HG02870 (cell line): ENCODE results near the gene GNG12.

Experiments used
- ATAC-seq: cut with Tn5 transposase; IDR thresholded peaks from one replicate; pipeline ENCODE4 v1.9.1; 2021; ENCODE audit warnings: mild to moderate bottlenecking, moderate library complexity; ENCODE audit not compliant: unreplicated experiment

The GNG12 gene

DNA sequence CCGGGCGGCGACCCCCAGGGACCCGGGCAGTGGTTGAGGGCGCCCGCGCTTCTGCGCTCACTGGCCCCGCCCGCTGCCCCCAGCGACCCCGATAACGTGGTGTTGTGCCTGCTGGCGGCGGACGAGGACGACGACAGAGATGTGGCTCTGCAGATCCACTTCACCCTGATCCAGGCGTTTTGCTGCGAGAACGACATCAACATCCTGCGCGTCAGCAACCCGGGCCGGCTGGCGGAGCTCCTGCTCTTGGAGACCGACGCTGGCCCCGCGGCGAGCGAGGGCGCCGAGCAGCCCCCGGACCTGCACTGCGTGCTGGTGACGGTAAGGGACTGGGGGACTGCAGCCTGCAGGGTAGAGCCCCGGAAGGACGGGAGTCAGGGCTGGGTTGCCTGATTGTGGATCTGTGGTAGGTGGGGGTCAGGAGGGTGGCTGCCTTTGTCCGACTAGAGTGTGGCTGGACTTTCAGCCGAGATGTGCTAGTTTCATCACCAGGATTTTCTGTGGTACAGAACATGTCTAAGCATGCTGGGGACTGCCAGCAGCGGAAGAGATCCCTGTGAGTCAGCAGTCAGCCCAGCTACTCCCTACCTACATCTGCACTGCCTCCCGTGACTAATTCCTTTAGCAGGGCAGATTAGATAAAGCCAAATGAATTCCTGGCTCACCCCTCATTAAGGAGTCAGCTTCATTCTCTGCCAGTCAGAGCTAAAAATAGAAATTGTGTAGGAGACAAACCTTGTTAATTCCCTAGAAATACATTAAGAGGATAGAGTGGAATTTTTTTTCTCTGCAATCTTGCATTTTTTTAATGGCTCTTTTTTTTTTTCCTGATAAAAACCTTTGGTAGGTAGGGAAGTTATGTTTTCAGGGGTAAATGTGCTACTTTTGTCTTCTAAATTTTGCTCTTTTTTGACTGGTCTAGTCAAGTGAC is 146.7 kb downstream of the GNG12 start:
- ATAC-seq, result peak; percentile 25

DNA sequence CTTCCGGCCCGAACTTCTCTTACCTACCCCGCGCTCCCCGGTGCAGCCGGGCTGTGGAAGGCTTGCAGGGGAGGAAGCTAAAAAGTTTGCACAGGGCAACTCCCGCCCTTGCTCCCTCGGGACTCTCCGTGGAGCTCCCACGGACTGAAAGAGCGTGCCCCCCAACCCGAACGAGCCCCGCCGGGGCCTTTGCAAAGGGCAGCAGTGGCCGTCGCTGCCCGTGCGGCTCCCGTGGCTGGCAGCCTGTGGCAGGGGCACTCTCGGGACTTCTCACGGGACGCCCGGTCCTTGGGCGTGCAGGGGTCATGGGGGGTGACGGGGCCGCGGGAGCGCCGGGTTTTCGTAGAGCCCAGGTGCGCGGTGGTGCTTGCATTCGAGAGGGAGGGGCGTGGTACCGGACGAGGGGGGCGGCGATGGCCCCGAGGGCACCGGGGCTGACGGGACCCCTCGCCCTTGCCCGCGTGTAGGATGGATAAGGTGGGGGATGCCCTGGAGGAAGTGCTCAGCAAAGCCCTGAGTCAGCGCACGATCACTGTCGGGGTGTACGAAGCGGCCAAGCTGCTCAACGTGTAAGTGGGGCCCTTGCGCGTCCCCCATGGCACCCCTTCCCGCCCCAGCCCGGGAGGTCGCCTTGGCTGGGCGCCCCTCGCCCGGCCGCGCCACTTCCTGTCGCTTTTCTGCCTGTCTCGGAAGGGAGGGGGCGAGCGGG is 147.6 kb downstream of the GNG12 start:
- peak; percentile 1 for ATAC-seq

GRCh38 chr1:67685067-67685557 is 148.2 kb downstream of the GNG12 start, which contains the start of gene GADD45A:
Gene GADD45A (plus strand): TSS chr1:67685201. CDS start chr1:67685495, 294 bp downstream.
- ATAC-seq, result peak; percentile 84

- ATAC-seq, result no peak
Observed at GRCh38 chr1:67684526-67685066, 148.7 kb downstream of the GNG12 start.

DNA sequence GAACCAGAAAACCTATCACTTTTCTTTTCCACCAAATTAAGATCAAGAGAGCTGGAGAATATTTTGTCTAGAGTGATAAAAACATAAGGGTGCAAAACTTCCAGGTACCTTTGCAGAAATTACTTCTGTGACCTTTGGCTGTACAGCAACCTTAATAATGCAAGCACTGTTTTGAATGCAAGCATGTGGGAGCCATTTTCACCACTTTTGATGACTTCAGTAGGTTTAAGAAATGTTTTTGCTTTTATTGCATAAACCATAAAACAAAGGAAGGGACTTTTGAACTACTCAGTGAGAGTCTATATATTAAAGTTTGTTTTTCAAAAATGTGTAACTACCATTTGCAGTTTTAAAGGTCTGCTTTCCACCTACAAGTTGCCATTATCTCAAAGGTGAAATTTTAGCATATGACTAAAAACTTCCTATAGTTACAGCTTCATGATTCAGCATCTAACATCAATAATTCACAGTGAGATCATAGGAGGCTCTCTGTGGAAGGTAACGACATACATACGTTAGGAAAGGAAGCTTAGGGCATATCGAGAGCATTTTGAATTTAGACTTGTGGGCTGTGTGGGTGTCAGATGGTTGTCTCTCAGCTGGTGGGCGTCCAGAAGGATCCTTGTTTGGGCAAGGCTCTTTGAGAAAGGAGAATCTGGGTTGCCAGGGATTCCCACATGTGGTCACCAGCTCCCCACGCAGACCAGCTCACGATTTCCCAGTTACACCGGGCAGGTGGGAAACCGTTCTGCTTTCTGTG is 149.3 kb downstream of the GNG12 start:
- ATAC-seq, result no peak

DNA sequence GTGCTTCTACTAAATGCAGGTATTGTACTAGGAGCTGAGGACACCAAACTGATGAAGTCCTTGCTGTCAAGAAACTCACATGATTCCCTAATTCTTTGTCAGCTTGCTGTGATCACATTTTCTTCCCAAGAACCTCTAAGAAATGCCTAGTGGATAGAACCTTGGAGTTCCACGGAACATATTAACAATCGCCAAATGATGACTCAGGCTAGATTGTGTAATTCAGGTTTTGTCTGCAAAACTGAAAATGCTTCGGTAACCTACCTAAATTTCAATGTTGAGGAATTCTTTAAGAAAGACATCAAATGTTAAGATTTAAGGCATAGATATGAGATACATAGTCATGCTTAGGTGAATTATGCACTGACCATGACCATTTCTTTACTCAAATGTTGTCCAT is 150.0 kb downstream of the GNG12 start:
- no peak for ATAC-seq

GRCh38 chr1:67682659-67683197 is 150.5 kb downstream of the GNG12 start:
- no peak for ATAC-seq

- no peak for ATAC-seq
Observed at GRCh38 chr1:67680486-67680885, 152.8 kb downstream of the GNG12 start.

DNA sequence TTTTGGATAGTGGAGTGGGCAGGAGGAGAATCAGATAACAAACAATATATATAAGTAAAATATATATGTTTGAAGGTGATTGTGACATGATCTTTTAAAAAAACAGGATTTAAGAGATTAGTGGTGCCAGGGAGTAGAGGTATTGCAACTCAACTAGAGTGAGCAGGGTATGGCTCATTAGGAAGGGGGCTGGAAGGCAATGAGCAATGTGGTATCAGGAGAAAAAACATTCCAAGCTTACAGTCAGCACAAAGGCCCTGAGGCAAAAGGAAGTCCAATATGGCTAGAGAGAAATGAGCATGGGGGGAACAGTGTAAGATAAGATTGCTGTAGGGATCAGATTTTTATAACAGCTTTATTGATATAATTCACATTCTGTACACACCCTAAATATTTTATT is 153.6 kb downstream of the GNG12 start:
- ATAC-seq, result no peak

DNA sequence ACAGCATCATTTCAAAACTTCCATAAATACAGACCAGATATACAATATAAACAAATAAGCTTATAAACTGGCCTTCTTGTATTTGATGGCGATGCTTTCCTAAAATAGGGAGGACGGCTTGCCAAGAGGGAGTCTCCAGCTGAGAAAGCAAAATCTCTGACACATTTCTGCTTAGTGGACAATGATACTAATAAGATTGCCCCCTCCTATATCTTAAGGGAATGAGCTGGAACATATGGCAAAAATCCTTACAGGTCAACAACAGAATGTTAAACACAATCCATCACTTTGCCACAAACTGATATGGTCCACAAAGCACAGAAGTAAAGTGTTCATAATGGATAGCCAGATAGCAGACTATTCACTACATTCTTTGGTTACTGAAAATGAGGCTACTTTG is 155.3 kb downstream of the GNG12 start:
- ATAC-seq, result no peak

DNA sequence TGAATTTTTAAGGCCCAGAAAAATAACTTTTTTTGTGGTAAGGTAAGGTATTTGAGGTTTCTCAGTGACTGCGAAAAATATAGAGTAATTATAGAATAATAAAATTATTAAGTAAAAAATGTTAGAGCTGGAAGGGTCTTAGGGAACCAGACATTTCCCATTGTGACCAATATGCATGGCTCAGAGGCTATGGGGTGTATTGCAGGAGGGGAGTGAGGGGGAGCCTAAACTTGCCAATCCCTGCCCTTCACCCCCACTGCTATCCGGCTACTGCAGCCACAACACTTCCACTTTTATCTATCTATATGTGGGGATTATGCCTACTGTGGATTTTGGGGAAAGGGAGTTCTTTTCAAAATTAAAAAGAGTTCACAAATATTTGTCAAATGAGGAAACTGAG is 155.9 kb downstream of the GNG12 start:
- ATAC-seq, result no peak

GRCh38 chr1:67676946-67677345 is 156.3 kb downstream of the GNG12 start:
- no peak for ATAC-seq

GRCh38 chr1:67676287-67676686 is 157.0 kb downstream of the GNG12 start:
- no peak for ATAC-seq

DNA sequence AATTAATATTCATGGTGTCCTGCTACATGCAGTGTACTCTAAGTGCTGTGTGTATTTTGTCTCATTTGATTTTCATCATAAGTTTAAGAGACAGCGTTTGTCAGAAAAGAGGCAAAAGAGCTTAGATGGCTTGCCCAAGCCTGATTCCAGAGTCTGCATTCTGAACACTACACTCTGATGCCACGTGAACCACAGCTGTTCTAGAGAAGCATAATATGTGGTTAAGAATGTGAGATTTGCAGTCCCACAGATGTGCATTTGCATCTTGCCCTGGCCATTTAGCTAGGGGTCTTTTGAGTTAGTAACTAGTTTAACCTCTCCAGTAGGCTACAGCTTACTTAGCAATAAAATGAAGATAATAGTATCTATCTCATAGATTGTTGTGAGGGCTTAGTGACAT is 157.5 kb downstream of the GNG12 start:
- peak; percentile 78 for ATAC-seq

DNA sequence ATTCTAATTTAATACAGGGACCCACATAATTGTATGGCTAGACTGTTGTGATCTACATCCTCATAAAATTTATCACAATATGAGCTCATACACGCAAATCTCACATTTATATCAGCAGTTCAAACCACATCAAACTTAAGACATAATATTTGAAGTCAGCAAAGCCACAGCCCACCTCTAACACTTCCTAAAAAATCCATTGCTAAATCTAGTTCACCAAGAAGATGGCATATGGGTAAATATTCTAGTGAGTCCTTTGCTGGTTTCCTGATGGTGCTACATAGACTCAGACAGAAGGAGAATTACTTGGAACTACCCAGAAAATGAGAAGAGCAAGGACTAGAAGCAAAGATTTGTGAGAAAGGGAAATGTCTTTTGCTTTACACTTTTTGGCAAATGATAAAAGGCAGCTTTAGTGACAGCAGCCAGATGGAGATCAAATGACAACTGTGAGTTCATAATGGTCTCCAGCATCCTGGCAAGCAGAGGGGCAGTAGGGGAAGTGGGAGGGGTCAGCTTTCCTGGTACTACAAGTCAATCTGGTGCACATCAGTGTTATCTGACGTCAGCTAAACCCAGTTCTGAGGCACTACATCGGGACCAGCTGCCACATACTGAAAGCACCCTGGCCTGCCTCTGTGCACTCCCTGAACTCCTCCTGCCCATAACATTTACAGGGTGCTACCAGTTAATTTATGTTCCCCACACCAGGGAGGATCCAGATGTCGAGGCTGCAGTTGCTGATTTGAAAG is 158.8 kb downstream of the GNG12 start:
- peak; percentile 46 for ATAC-seq

DNA sequence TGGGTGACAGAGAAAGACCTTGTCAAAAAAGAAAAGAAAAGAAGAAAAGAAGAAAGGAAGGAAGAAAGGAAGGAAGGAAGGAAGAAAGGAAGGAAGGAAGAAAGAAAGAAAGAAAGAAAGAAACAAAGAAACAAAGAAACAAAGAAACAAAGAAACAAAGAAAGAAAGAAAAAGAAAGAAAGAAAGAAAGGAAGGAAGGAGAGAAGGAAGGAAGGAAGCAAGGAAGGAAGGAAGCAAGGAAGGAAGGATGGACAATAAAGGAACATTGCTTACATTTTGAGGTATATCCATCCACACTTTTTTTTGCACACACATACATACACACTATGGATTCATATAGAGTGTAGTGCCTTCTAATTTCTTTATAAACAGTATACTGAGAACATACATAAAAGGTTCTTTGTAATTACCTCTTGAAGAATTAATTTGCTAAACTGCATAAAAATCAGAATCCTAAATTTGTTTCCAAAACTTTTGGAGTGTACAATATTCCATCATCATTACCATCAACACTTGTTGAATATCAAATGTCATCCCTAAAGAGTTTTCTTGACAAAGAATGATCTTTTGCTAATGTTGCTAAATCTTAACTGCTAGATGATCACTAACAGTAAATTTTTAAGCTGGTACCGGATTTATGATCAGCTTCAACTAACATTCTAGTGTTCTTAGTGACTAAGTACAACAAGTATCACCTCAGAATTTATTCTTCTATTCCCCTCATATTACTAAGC is 159.6 kb downstream of the GNG12 start:
- ATAC-seq, result no peak

- ATAC-seq, result no peak
Observed at GRCh38 chr1:67672260-67672803, 160.9 kb downstream of the GNG12 start.

DNA sequence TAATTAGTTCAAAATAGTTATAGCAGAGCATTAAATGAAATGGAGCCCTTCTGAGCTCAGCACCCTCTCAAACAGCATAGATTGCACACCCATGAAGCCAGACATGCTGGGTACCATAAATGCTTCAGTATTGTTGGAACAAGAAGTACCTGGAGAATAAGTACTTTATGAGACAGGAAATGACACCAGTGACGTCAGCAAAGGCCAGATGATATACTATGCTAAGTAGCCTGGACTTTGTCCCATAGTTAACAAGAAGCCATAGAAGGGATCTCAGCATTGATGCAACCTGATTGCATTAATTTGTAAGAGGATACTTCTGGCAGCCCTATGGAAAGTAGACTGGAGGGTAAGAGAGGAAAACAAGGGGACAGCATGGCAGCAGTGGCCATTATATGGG is 164.6 kb downstream of the GNG12 start:
- ATAC-seq, result no peak

GRCh38 chr1:67666636-67667035 is 166.6 kb downstream of the GNG12 start:
- ATAC-seq, result no peak
